H1 (cell line): ENCODE measurements around the gene LANCL1.

Source experiments
- BCL11A ChIP-seq, 2 experiments: IDR thresholded peaks; one replicate each; pipeline ENCODE4 v1.6.1; 2011; ENCODE audit warnings: low read depth in 2 of 2, low read length in 2 of 2, mild to moderate bottlenecking in 2 of 2
- CBX8 ChIP-seq: fragments of 300-800, 300-1000 bp; sonication (generic); IDR thresholded peaks from 2 replicates; pipeline ENCODE4 v1.7.1; 2016; ENCODE audit warnings: low read depth, low read length, borderline replicate concordance
- CHD2 ChIP-seq: IDR thresholded peaks from 2 replicates; pipeline ENCODE4 v1.6.1; 2012; ENCODE audit warnings: low read length, improper control_type of control experiment
- CREB1 ChIP-seq: IDR thresholded peaks from 2 replicates; pipeline ENCODE4 v1.6.1; 2012; ENCODE audit warnings: inconsistent platforms
- EP300 ChIP-seq, 2 experiments: IDR thresholded peaks; 1 replicate in 1 of 2; 2 replicates in 1 of 2; pipeline ENCODE4 v1.6.1; 2011 to 2012; ENCODE audit warnings: low read depth in 2 of 2, low read length in 2 of 2, mild to moderate bottlenecking in 2 of 2, borderline replicate concordance in 1 of 2, inconsistent platforms in 1 of 2, moderate library complexity in 1 of 2
- EZH2 ChIP-seq: fragments of 200-600 bp; sonication (generic); IDR thresholded peaks from 2 replicates; pipeline ENCODE4 v1.7.1; 2012; ENCODE audit warnings: low read depth, mild to moderate bottlenecking, moderate library complexity, low read length, inconsistent platforms; ENCODE audit not compliant: severe bottlenecking
- JUND ChIP-seq: IDR thresholded peaks from 2 replicates; pipeline ENCODE4 v1.6.1; 2011; ENCODE audit warnings: mild to moderate bottlenecking, improper control_type of control experiment, low read length
- MAFK ChIP-seq: IDR thresholded peaks from 2 replicates; pipeline ENCODE4 v1.6.1; 2012; ENCODE audit warnings: low read depth, mild to moderate bottlenecking, improper control_type of control experiment, low read length
- POLR2A ChIP-seq, 2 experiments: IDR thresholded peaks; 1 replicate in 1 of 2; 2 replicates in 1 of 2; pipeline ENCODE4 v1.6.1; 2011; ENCODE audit warnings: low read depth in 2 of 2, low read length in 2 of 2, mild to moderate bottlenecking in 2 of 2; ENCODE audit errors: control extremely low read depth in 1 of 2
- RFX5 ChIP-seq: IDR thresholded peaks from 2 replicates; pipeline ENCODE4 v1.6.1; 2011; ENCODE audit warnings: low read depth, low read length, improper control_type of control experiment, borderline replicate concordance
- ZNF274 ChIP-seq: IDR thresholded peaks from 2 replicates; pipeline ENCODE4 v1.7.0; 2012; ENCODE audit warnings: low read length, borderline replicate concordance; ENCODE audit errors: extremely low read depth
- TF ChIP-seq, protein P1 (sequence below), 3 experiments: IDR thresholded peaks; 1 replicate in 2 of 3; 2 replicates in 1 of 3; pipeline versions ENCODE4 v1.5.1 to v1.6.1; 2011; ENCODE audit warnings: low read length in 3 of 3, mild to moderate bottlenecking in 3 of 3, inconsistent platforms in 2 of 3, low read depth in 1 of 3, moderate library complexity in 1 of 3; ENCODE audit not compliant: insufficient read depth in 1 of 3; ENCODE audit errors: control extremely low read depth in 1 of 3
- TF ChIP-seq, protein P2 (sequence below): IDR thresholded peaks from 2 replicates; pipeline ENCODE4 v1.6.1; 2011; ENCODE audit warnings: low read depth, mild to moderate bottlenecking, low read length; ENCODE audit not compliant: insufficient read depth

DNA sequence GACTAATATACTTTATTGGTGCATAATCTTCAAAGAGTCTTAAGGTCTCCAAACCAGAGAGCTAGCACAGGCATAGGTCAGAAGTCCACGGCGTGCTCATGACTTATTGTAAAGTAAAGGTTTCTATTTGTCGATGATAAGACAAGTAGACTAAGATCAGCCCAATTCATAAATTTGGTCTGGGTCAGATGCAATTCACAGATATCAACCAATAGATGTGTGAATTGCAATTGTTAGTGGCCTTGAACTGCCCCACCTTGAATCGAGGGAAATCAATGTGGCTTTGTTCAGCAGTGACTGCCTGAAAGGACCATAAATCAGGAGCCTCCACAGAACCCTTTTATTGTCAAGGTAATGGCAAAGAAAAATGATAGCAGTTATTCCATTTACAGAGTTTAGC, 40.7 kb upstream of the LANCL1 start:
- TF ChIP-seq, protein P1, sequence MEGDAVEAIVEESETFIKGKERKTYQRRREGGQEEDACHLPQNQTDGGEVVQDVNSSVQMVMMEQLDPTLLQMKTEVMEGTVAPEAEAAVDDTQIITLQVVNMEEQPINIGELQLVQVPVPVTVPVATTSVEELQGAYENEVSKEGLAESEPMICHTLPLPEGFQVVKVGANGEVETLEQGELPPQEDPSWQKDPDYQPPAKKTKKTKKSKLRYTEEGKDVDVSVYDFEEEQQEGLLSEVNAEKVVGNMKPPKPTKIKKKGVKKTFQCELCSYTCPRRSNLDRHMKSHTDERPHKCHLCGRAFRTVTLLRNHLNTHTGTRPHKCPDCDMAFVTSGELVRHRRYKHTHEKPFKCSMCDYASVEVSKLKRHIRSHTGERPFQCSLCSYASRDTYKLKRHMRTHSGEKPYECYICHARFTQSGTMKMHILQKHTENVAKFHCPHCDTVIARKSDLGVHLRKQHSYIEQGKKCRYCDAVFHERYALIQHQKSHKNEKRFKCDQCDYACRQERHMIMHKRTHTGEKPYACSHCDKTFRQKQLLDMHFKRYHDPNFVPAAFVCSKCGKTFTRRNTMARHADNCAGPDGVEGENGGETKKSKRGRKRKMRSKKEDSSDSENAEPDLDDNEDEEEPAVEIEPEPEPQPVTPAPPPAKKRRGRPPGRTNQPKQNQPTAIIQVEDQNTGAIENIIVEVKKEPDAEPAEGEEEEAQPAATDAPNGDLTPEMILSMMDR (IDR thresholded peaks at IDR 0.05; ENCODE audit: control extremely low read depth in 1 of 3, insufficient read depth in 1 of 3, low read depth in 1 of 3, low read length in 3 of 3) = no peak
- TF ChIP-seq, protein P2, sequence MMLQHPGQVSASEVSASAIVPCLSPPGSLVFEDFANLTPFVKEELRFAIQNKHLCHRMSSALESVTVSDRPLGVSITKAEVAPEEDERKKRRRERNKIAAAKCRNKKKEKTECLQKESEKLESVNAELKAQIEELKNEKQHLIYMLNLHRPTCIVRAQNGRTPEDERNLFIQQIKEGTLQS = no peak
- no peak for TF ChIP-seq CHD2
- TF ChIP-seq POLR2A (IDR thresholded peaks at IDR 0.05; ENCODE audit: control extremely low read depth in 1 of 2, low read depth in 2 of 2, low read length in 2 of 2) = no peak
- no peak for TF ChIP-seq EZH2
- no peak for TF ChIP-seq RFX5
- TF ChIP-seq CREB1 = no peak
- no peak for TF ChIP-seq ZNF274
- TF ChIP-seq CBX8 = no peak
- no peak for TF ChIP-seq JUND
- no peak for TF ChIP-seq EP300 (IDR thresholded peaks at IDR 0.05; ENCODE audit: borderline replicate concordance in 1 of 2, low read depth in 2 of 2, low read length in 2 of 2)
- TF ChIP-seq BCL11A (IDR thresholded peaks at IDR 0.05; ENCODE audit: low read depth in 2 of 2, low read length in 2 of 2) = no peak
- TF ChIP-seq MAFK = no peak
